Ramos (cell line): ENCODE measurements around the gene C1orf105.

Source experiments
- in situ Hi-C: fragments of 300-500 bp; cut with MboI; formaldehyde crosslinking; loops from one replicate; pipeline ENCODE4 v1.14.3; 2022; ENCODE audit warnings: low sequenced_read_pairs; ENCODE audit not compliant: unreplicated experiment

C1orf105 gene

DNA sequence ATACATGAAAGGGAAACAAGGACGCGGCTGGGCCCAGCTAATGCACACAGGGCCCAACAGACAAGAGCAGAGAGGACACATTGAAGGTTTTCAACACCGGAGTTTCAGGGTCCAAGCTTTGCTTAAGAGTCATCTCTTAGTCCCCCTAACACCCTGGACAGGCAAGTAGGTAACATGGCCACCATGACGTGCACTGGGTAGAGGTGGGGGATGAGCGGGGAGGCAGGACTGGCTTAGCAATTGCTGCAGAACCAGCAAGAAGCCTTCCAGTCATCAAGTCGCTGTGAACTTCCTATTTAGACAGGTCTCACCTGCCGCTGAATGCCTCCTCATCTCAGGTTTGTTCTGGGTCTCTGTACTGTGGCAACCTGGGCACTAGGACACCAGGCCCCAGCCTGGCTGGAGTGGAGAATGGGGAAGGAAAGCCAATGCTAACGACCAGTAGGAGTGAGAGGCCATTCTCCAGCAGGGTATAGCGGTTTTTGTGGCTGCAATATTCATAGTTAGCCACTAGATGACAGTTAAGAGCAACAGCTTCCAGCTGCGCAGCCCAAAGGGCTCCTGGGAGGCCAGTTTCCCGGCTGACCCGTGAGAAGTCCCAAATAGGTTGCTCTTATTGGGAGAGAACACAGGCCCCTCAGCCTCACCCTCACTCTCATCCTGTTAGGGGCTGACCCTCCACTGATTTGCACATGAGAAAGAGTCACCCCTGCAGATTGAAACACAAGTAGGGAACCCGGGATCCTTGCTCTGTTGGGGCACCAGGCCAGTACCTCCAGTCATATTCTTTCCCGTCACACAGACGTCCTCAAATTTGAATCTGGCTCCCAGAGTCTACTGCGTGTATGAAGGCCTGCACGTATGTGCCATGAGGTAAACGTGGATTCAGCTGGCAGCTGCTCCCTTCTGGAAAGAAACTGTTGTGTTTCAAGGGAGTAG lies 29.4 kb downstream of the C1orf105 start:
- in situ Hi-C loops: loop anchor here (5.0 kb wide), 1 partner anchor 267 kb away; no protein-coding TSS in a partner anchor

DNA sequence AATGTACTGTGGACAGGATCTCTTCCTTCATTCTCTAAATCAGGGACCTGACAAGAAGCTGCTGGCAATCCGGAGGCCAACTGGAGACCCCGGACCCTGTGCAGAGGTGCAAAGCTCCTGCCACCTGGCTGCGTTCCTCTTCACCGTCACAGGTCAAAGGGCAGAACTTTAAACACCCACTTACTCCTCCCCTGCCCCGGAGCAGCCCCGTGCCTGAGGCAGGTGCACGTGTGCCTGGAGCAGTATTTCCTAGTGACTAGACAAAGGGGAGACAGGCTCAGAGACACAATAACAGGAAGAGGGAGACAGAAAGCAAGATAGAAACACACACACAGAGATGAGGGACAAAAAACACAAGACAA lies 30.0 kb downstream of the C1orf105 start:
- in situ Hi-C loops: loop anchor here (5.0 kb wide), 1 partner anchor 267 kb away; no protein-coding TSS in a partner anchor

DNA sequence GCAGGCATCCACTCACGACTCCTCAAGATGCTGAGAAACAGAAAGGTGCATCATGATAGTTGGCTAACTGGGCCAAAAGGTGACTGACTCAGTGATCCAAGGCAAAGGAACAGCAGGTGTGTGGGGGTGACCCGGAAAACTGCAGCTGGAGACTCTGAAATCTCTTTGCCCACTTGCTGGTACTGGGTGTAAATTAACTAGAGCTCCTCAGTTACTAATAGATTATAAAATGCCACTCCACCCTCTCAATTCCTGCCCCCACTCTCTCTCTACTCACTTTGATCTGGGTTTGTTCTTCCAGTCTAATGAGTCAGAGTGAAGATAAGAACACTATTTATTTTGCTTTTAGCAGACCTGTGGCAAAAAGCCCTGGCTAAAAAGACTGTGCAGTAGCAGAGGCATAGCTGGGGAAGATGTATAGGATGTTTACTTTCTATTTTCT lies 30.5 kb downstream of the C1orf105 start:
- in situ Hi-C loops: loop anchor here (5.0 kb wide), 1 partner anchor 266 kb away; no protein-coding TSS in a partner anchor

DNA sequence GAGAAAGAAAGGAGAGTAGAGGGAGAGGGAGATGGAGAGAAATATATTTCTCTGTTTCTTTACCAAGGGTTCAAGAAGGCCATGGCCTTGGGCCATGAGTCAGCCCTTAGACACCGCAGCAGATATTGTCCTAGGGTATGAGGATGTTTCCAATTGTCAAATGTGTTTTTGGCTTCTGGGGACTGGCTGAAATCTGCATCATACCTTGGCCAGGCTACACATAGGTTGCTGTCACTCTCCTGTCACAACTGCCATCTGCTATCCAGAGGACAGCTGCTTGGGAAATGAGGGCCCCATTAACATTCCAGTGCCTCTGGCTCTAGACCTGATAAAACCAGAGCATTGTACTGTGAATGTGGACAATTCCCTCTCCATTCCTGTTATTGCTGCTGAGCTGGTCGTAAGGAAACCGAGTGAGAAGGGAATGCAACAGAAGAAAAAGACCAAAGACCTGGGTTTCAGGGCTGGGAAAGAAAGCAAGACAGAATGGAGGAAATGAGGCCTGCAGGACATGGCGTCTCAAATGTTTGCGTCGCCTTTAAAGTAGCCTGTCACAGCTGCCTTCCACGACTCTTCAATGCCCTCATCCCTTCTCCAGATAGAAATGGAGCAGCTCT lies 32.2 kb downstream of the C1orf105 start:
- in situ Hi-C loops: loop anchor here (5.0 kb wide), 1 partner anchor 265 kb away; no protein-coding TSS in a partner anchor

DNA sequence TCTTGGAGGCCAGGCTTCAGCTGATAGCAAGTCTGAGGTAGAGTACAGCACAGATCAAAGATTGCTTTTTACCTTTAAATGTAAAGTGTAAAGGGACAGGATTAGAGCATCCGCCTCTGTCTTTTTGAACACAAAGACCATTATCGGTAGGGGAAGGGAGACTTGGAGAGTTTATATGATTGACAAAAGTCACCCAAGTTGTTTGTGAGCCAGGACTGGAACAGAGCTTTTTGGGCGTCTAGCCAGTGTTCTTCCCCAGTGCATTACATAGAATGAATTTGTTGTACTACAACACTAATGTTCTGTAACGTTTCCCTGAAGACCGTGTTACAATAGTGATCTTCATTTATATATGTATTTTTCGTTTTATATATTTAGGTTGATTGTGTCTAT lies 32.7 kb downstream of the C1orf105 start:
- in situ Hi-C loops: loop anchor here (5.0 kb wide), 1 partner anchor 264 kb away; no protein-coding TSS in a partner anchor

DNA sequence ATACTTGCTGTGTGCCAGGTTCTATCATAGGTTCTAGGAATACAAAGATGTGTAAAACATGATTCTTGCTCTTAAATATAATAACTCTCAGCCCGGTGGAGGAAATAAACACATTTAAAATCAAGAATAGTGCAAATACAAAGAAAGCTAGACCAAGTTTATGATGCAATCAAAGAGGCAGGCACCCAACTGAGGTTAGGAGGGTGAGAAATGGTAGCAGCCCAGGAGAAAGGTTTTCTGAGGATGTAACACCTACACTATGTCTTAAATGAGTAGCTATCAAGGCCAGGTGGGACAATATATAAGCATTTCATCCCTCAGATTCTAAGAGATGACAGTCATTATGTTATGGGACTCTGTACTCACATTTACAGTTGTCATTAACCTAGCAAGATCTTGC lies 33.1 kb downstream of the C1orf105 start:
- in situ Hi-C loops: loop anchor here (5.0 kb wide), 1 partner anchor 264 kb away; no protein-coding TSS in a partner anchor

DNA sequence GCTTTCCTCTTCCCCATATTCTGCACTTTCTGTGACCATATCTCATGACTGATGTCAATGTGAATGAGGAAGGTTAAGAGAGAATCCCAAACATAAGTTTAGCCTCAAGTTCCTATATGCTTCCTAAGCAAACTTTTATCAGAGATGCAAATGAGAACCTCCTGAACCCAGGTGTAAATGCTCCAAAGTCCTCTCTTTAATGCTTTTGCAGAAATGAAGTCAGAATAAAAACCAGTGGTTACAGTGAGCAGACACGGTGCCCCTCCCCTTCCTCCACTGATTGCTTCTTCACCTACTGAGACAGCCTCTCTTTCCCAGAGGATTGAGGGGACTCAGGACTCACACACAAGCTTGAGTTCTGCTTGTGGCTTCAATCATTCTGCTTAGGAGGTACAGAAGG lies 35.0 kb downstream of the C1orf105 start:
- in situ Hi-C loops: no loop called here

DNA sequence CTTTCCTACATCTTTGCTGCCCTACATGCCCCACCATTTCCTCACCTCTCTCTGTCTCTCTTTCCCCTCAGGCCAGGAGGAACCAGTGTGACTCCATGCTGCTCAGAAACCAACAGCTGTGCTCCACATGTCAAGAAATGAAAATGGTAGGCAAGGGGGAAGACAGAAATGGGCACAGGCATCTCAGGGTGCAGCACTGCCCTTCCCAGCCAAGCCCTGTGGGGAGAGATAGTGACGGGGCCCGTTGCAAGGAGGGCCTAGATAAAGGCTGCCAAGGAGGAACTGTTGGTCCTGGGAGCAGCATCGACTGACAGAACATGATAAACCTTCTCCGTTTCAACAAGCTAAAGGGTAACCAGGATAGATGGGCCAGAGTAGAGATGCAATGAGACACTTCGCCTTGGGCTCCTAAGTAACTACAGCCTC lies 35.9 kb downstream of the C1orf105 start:
- in situ Hi-C loops: no loop called here

DNA sequence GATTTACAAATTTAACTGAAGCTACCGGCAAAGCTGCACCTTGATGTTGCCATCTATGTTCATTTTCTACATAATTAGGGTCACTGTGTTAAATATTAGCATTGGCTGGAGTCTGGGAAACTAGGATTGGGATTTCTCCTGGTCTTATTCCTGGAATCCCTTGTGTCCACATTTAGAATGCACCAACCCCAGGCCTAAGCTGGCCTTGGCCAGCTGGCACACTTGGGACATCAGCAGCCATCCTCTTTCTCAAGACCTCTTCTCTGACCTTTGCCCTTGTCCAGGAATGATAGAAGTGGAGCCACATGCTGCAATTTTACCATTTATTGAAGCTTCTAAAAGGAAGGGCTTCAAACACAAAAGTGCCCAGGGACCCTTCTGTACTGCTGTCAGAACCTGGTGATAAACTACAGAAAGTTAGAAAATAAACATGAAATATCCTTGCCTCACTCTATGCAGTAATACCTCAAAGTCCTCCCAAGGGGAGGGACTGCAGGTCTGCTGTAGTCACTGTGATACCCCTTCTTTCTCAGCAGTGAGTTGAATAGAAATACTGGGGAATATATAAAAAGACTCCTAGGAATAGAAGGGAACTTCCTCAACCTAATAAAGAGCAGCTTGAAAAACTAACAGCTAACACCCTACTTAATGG lies 37.1 kb downstream of the C1orf105 start:
- in situ Hi-C loops: no loop called here

DNA sequence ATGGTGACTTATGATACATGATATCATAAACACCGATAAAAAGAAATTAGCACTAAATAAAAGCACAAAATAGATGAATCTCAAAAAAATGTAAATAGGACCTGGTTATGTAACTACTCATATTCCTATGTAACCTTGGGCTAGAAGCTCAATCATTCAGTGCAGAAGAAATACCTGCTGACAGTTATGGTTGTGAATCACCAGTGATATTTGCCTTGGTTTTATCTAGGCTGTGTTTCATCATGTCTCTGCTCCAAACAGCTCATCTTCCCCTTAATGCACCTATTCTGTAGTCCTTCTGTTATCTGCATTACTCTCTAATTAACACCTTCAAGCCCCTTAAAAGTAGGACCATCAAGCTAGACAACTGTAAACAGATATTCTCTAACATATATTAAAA lies 39.7 kb downstream of the C1orf105 start:
- in situ Hi-C loops: no loop called here

DNA sequence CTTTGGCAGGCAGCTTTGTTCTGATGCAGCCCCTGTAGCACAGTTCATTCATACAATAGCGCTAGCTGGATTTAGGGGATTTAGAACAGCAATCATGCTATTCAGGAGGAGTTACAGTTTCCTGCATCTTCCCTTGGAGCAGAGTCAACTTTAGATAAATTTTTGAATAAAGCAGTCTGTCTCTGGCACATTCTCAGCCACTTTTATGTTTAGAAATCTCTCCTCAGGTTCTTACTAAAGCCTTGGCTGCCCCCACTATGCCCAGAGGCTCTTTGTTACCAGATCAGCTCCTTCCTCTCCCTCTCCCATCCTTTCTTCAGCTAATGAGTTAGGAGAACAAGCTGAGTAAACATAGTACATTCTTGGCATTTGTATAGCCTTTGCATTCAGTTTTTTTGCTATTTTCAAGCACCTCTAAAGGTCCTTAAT lies 40.4 kb downstream of the C1orf105 start:
- in situ Hi-C loops: no loop called here

DNA sequence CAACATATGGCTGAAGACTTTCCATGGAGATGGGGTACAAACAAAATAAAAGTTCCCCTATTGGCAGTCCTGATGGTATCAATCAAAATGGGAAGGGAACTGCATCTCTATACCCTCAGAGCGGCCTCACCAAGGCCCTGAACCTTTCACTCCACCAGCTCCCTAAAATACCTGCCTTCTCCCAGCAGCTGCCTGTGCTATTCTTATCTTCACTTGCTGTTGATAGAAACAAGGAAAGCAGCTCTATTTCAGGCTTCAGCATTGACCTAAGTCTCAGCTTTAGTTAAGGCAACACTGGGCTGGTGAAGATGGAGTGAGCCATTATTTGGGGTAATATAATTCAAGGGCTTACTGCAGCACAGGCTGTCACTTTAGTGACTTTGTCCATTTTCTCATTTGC lies 45.1 kb downstream of the C1orf105 start:
- in situ Hi-C loops: no loop called here

DNA sequence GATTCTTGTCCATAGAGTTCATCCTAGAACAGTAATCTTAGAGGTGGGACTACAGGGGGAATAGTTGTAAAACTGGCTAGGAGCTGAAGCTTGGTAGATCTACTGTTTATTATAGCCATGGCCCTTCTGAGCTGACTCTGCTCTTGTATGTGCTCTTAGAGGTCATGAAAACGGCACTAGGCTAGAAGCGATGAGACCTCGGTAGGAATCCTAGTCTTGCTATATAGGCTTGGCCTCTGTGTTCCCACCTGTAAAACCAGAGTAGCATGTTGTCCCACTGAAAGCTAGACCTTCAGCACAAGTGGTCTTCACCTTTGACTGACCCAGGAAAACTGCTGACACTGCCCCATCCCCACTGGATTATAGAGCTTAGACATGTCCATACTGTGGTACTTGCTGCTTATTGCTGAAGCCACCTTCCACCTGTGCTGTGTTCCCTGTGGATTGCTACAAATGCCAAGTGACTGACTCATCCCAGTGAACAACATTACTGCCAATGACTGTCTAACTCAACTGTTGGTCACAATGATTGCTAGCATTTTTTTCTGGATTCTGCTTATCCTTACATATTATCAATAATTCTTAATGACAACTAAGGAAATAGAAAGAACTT lies 46.4 kb downstream of the C1orf105 start:
- in situ Hi-C loops: no loop called here

DNA sequence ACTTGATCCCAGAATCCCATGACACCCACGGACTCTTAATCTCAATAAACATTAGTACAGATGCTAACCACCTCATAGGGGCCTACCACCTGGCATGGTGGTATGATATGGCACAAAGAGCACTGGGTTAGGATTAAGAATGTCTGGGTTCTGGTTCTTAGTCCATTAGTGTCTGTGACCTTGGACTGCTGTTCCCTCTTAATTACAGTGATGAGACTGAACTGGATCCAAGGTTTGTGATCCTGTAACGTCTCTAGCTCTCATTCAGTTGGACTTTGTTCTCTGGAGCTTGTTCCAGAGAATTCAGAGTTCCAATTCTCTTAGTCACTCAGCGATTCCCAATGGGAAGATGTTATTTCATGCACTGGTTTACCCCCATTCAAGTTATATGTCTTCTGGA lies 47.0 kb downstream of the C1orf105 start:
- in situ Hi-C loops: no loop called here

DNA sequence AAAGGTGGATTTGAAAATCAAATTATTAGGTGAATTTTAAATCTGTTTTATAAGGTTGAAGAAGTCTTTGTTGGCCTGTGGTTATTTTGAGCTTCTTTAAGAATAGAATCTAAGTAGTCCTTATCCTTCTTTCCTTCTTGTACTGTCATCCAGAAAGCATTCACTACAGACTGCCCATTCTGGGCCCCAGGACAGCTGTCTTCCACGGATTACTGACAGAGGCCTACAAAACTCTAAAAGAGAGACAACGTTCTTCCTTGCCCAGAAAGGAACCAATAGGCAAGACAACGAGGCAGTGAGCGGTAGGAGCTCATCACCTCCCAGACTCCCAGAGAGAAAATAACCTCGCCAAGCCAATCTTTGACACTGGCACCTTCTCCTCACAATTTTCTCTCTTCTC lies 47.8 kb downstream of the C1orf105 start:
- in situ Hi-C loops: no loop called here

DNA sequence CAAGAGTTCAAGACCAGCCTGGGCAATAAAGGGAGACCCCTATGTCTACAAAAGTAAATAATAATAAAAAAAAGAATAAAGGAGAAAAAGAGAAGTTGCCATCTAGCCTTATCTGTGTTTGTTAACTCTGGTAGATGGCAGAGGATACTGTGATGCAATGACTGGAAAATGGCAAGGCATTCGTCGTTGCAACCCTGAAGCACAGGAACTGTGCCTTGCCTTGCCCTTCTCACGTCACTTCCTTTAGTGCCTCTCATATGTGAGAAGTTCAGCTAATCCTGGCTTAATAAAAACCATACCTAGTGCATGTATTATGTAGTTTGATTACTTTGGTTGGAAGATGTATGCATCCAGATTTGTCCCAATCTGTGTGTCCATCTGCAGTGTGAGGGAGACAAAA lies 49.2 kb downstream of the C1orf105 start:
- in situ Hi-C loops: no loop called here

DNA sequence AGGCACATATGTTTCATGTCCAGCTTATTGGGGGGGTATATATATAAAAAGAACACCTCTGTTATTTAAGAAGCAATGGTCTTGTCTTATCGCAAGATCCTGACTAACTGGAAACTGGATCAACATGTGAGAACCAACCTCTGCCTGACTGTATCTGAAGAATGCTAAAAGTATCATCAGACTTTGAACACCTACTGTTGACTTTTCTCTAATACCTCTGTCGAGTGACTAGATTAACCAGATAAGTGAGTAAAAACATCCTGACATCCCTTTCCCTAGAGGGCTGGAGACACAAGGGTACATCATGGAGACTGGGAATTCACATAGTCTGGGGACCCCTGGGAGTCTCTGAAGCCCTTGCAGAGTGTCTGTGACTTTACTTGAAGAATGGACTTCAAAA lies 49.7 kb downstream of the C1orf105 start:
- in situ Hi-C loops: no loop called here

DNA sequence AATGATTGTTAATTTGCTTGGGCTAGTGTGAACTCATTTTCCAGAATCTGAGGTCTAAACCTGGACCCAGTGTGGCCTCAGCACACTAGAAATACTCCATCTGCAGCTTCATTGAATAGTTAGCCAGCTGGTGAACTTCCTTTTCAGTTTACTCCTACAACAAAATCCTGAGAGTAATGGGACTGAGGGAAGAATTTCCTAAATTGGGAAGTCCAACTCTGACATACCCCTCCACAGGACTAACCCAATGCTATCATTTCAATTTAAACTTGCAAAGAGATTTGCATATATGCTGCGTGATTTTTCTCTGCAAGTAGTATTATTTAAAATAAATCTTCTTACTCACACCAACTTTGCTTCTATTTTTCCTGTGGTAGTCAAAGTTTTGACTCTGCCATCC lies 51.2 kb downstream of the C1orf105 start:
- in situ Hi-C loops: no loop called here

DNA sequence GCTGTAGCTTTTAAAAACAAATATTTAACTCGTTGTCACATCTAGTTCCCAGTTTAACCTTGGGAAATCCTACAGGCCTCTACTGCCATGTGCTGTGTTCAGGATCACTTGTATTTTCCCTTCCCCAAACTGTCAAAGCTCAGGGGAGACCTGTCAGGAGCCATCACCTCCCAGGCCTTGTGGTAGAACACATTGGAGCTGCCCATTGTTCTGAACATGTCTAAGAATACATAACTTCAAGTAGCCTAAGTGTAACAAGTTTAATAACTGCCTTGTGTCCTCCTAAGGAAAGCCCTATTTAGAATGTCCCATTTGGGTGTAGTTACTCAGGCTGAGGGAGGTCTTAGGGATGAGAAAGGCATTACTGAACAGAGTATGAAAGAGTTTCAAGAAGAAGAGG lies 52.0 kb downstream of the C1orf105 start:
- in situ Hi-C loops: no loop called here

DNA sequence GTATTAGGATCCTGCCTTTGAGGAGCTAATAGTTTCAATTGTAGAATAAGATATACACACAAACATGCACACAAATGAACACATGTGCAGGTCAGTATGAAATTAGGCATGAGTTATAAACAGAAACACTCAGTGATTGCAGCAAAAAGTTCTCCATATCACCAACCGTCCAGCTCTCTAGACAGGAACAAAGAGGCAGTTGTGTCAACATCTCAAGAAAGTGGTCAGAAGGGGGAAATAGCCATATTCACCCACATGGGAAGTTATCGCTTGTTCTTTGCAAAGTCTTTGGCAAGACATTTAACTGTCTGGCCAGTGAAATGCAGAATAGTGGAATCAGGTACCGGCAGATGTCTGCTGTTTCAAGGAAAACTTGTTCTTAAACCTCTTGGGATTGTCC lies 52.8 kb downstream of the C1orf105 start:
- in situ Hi-C loops: no loop called here
